Stimulated activated naive CD8-positive, alpha-beta T cell treated with anti-CD3 and anti-CD28 coated beads, Interleukin-15, Interleukin-2, amounts not matched to agents 100 U/mL and 50 U/mL, for 24 hours (primary cell): Measurements from ENCODE around the gene GRK2.

Experiments used
- ATAC-seq: fragments of 150-1000 bp; cut with Tn5 transposase; one replicate; pipeline ENCODE4 v1.10.0; 2021
- DNase-seq: peaks from one replicate; pipeline ENCODE4 v3.0.0; 2021

The GRK2 gene

DNA sequence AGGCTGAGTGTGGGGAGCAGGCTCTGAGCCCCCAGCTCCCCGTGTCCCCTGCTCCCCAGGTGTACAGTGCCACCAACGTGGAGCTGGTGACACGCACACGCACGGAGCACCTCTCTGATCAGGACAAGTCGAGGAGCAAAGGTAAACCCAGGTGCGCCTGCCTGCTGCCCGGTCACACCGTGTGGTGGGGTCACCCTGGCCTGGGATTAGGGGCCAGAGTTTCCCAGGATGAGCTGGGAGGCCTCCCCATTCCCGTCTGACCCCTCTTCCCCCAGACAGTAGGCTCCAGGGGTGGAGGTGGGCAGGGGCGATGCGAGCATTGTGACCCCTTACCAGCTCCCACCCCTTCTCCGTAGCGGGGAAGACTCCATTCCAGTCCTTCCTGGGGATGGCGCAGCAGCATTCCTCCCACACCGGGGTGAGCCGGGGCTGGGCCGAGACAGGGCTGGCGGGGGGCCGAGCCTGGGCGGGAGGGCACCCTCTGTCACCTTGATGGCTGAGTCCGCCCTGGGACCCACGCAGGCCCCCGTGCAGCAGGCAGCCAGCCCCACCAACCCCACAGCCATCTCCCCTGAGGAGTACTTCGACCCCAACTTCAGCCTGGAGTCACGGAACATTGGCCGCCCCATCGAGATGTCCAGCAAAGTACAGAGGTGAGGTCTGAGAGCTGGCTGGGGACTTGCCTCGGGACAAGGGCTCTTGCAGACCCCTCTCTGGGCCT, 33.4 kb downstream of the GRK2 start:
- ATAC-seq (no peak), DNase-seq (no peak)

DNA sequence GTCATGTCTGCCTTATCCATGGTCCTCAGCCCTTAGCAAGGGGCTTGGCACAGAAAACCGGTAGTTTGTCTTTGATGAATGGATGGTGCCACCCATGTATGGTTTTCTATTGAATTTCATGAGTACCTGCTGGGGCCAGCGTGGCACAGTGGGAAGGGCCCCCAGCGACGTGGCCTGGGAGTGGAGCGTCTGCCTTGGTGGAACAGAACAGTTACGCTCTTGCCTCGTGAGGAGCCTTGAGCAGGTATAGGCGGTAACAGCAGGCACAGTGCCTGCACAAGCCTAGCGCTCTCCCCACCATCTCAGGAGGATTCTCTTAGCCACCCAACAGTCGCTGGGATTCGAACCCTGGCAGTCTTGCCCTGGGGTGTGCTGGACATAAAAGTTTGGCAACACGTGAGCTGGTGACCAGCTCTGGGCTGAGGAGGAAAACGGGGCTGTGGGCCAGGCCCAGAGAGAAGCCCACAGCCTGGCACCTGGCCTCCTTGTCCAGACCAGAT, 34.0 kb downstream of the GRK2 start:
- ATAC-seq (no peak), DNase-seq (no peak)

DNA sequence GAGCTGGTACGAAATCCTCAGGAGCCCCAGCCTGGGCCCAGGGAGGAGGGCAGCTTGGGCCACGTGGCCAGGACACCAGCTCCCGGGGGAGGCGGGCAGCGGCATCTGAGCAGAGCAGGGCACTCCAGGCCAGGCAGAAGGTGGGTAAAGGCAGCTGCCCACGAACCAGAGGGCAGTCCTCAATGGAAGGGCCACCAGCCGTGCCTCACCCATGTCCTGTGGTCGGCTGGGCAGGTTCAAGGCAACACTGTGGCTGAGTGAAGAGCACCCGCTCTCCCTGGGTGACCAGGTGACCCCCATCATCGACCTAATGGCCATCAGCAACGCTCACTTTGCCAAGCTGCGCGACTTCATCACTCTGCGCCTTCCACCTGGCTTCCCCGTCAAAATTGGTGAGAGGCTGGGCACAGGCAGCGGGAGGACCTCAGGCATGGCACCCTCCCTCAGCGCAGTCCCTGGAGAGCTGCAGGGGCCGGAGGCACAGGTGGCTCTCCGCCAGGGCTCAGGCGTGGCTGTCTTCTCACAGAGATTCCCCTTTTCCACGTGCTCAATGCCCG, 34.6 kb downstream of the GRK2 start:
- ATAC-seq (no peak), DNase-seq (no peak)

DNA sequence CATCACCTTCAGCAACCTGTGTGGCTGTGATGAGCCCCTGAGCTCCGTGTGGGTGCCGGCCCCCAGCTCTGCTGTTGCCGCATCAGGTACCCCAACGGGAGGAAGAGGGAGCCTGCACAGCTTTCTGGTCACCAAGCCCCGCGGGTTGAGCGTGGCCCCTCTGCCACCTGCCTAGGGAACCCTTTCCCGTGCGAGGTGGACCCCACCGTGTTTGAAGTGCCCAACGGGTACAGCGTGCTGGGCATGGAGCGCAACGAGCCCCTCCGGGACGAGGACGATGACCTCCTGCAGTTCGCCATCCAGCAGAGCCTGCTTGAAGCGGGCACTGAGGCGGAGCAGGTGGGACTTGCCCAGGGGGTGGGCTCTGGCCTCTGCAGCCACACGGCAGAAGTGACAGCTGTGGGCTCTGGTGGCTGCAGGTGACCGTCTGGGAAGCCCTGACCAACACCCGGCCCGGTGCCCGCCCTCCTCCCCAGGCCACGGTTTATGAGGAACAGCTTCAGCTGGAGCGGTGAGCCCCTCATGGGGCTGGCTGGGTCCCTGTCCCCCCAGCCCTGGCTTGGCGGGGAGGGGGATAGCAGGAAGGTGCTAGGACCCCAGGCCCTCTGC, 35.1 kb downstream of the GRK2 start:
- no peak for DNase-seq
- ATAC-seq = no peak

DNA sequence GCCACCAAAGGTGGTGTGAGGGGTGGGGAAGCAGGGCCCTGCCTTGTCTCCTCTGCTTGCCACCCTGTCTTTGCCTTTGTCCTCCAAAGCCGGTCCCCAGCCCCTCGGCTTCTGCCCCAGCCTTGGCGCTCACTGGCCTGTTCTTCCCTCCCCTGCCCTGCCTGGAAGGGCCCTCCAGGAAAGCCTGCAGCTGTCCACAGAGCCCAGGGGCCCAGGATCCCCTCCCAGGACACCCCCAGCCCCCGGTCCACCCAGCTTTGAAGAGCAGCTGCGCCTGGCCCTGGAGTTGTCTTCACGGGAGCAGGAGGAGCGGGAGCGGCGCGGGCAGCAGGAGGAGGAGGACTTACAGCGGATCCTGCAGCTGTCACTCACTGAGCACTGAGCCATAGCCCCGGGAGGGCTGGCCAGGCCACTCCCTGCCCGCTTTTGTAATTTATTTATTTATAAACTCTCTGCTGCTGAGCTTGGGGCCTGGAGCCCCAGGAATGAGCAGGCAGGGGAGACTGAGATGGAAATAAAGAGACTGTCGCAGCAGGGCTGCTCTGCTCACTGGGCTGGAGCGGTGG, 35.8 kb downstream of the GRK2 start:
- no peak for DNase-seq
- no peak for ATAC-seq

DNA sequence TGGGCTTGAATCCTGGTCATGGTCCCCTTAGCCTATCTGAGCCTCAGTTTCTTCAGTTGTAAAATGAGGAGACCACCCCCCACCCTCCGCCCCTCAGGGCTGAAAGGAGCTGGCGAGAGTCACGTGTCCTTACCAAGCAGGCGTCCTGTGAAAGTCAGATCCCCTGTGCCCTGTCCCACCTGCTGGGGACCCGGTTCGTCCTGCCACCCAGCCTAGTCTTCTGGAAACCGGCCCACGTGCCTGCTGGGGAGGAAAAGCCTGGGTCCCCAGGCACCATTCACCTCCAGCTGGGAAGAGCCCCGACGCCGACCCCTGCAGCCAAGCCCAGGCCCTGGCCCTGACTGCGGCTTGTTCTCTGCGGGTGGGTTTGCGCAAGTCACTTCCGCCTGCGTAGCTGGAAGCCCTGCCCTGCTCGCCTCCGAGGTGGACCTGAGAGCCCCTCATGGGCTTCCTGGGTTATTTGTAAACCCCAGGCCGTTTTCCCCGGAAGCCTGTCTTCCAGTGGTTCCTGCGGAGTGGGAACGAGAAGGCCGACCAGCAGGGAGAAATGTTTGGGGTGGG, 36.4 kb downstream of the GRK2 start:
- DNase-seq = peak; percentile 16
- ATAC-seq = peak; percentile 2

DNA sequence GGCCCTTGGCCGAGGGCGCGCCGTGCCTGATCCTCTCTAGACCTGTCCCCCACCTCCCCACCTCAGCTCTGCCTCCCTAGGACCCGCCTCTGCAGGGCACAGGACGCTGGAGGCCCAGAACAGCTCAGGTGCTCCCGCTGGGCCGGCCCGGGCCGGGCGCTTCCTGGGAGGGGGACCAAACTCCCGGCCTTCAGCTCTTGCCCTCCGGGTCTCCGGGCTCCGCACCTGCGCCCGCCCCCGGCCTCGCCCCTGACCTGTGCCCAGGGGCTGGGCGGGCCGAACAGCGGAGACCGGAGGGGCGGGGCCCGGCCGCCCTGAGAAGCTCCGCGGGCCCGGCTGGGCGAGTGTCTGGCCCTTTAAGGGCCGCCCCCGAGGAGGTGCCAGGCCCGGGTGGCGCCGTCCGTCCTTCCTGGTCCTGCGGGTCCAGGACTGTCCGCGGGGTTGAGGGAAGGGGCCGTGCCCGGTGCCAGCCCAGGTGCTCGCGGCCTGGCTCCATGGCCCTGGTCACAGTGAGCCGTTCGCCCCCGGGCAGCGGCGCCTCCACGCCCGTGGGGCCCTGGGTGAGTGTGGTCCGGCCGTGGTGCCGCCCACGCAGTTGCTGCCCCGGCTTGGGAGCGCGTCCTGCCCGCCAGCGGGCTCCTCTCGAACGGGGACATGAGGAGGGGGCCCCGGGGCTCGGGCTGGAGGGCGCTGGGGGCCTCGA, 37.0 kb downstream of the GRK2 start, which contains the start of gene SSH3:
Gene SSH3, plus strand, starts transcription at position 399 of the 703 bp plus-strand sequence. Its CDS starts 96 bp downstream, at position 495.
- DNase-seq (peak; percentile 67), ATAC-seq (peak; percentile 77)

DNA sequence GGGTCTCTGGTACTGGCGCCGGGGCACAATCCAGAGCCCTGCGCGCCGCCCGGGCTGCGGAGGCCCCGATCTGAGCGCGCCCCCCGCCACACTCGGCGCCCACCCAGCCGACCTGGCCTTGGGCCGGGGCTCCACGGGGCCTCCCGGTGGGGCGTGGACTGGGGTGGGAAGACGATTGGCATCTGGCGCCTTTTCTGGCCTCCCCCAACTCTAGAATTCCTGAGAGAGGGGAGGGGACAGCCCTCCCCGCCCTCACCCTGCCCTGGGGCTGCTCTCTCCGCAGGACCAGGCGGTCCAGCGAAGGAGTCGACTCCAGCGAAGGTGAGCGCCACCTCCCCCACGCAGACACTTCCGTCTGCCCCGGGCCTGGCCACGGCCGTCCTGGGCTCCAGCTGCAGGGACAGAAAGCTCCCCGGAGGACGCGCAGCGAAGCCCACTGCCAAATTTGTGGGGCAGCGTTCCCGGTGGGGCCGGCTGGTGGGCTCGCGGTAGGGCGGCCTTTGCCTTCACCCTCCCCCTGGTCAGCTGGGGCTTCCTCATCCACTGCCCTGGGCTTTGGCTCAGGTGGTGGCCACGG, 37.6 kb downstream of the GRK2 start:
- DNase-seq (peak; percentile 31), ATAC-seq (peak; percentile 7)

DNA sequence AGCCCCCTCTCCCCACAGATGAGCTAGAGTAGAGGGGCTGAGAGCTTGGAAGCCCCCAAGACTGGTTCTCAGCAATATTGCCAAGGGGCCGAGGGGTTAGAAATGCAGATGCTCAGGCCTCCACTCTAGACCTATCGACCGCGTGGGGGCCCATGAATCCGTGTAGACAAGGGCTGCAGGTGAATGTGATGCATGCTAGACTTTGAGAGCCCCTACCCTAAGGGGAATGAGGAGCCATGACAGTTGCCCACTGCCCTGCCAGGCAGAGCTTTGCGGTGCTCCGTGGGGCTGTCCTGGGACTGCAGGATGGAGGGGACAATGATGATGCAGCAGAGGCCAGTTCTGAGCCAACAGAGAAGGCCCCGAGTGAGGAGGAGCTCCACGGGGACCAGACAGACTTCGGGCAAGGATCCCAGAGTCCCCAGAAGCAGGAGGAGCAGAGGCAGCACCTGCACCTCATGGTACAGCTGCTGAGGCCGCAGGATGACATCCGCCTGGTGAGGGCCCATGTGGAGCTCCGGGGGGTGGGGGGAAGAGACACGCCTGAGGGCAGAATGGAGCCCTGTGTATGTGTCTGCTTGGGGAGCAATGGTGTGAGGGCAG, 38.3 kb downstream of the GRK2 start:
- DNase-seq (peak; percentile 3), ATAC-seq (no peak)

DNA sequence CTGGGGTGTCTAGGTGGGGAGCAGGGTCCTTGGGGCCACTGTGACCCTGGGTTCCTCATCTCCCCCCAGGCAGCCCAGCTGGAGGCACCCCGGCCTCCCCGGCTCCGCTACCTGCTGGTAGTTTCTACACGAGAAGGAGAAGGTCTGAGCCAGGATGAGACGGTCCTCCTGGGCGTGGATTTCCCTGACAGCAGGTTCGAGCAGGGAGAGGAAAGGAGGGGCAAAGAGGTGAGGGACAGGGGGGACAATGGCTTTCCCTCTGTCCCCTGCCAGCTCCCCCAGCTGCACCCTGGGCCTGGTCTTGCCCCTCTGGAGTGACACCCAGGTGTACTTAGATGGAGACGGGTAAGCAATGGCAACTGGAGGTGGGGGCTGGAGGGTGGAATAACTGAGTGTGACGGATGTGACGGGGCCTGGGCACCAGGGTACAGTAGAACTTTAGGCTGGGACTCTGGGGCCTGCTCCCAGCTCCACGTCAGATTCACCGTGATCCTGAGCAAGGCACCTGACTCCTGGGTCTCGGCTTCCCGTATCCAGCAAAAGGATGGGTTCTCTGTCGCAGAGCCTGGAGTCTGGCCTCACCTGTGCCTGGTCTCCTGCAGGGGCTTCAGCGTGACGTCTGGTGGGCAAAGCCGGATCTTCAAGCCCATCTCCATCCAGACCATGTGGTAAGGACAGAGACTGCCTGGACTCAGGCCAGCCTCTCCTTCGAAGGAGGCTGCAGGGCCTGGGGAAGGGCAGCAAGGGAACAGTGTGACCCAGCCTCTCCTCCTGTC, 40.7 kb downstream of the GRK2 start:
- no peak for ATAC-seq
- DNase-seq = no peak

DNA sequence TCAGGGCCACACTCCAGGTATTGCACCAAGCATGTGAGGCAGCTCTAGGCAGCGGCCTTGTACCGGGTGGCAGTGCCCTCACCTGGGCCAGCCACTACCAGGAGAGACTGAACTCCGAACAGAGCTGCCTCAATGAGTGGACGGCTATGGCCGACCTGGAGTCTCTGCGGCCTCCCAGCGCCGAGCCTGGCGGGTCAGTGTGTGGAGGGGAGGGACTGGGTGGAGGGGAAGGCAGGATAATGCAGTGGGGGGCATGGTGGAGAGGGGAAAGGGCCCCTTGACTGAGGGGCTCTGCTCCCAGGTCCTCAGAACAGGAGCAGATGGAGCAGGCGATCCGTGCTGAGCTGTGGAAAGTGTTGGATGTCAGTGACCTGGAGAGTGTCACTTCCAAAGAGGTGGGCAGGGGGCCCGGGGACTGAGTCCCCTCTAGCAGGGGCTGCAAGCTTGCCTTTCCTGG, 41.3 kb downstream of the GRK2 start:
- DNase-seq = no peak

DNA sequence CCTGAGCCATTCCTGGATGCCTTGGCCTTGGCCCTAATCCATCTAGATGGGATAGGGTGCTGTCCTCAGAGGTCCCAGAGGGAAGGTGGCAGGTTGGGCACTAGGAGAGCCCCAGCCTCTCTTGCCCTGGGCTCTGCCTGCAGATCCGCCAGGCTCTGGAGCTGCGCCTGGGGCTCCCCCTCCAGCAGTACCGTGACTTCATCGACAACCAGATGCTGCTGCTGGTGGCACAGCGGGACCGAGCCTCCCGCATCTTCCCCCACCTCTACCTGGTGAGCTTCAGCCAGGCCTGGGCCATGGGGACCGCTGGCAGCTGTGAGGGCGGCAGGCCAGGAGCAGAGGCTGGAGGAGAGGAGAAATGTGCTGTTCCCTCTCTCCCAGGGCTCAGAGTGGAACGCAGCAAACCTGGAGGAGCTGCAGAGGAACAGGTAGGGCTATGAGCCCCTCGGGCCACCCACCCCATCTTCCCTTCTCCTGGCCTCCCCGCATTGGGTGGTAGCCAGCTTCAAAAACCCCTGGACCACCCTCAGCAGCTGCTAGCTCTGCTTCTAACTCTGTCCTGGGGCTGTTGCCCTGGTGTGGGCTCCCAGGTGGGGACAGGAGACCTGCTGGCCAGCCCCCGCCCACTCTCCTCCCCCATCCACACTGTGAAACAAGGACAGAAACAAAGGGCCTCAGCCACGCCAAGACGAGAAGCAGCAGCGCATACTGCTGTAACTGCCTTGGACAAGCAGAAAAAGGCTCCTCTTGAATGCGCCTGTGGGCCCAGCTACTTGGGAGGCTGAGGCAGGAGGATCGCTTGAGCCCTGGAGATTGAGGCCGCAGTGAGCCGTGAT, 42.0 kb downstream of the GRK2 start:
- ATAC-seq (no peak), DNase-seq (no peak)

More for the DNA sequence above, 41.3 kb downstream of the GRK2 start:
- no peak for ATAC-seq

DNA sequence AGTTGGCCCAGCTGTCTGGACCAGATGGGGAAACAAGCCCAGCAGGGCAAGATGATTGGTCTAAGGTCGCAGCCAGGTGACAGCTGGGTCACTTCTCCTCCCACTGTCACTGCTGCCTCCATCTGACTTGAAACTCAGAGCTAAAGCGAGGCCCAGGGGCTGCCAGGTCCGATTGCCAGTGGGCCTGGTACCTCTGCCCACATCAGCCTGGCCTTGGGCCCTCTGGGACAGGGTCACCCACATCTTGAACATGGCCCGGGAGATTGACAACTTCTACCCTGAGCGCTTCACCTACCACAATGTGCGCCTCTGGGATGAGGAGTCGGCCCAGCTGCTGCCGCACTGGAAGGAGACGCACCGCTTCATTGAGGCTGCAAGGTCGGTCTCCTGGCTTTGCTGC, 42.9 kb downstream of the GRK2 start:
- ATAC-seq (no peak), DNase-seq (no peak)

DNA sequence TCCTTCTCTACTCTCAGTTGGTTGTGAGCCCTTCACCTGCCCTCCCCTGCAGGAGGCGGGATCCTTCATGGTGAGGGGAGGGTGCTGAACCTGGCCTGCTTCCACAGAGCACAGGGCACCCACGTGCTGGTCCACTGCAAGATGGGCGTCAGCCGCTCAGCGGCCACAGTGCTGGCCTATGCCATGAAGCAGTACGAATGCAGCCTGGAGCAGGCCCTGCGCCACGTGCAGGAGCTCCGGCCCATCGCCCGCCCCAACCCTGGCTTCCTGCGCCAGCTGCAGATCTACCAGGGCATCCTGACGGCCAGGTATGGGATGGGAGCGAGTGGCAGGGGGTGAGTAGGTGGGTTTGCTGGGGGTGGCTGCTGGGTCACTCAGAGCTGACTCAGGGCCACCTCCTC, 43.4 kb downstream of the GRK2 start:
- no peak for ATAC-seq
- DNase-seq = no peak

DNA sequence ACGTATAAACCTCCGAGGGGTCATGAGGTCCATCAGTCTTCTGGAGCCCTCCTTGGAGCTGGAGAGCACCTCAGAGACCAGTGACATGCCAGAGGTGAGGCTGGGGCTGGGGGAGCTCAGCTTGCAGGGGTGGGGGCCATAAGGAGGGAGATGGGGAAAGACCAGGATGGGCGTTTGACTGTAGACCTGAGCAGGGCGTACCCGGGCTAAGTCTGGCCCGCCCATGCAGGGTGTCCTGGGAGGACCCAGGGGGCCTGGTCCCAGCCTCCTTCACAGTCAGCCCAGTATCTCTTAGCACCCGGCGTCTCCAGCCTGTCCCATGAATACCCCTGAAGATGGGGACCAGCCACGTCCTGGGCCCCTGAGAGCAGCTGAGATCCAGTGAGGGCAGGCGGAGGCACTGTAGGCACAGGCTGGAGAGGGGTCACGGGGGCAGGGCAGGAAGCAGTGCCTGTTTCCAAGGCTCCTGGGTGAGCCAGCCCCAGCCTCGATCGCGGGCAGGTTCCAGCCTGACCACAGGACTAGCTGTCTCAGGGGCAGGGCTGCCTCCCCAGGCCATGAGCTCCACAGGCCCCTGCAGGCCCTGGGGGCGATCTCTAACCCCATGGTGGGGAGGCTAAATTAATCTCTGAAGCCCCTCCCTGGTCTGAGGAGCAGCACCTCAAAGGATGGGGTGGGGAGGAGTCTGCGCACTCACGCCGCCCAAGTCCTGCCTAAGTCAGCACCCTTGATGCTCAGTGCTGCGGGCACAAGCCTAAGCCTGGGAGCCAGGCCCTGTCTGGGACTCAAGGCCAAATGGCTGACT, 44.2 kb downstream of the GRK2 start:
- no peak for DNase-seq
- ATAC-seq = no peak

DNA sequence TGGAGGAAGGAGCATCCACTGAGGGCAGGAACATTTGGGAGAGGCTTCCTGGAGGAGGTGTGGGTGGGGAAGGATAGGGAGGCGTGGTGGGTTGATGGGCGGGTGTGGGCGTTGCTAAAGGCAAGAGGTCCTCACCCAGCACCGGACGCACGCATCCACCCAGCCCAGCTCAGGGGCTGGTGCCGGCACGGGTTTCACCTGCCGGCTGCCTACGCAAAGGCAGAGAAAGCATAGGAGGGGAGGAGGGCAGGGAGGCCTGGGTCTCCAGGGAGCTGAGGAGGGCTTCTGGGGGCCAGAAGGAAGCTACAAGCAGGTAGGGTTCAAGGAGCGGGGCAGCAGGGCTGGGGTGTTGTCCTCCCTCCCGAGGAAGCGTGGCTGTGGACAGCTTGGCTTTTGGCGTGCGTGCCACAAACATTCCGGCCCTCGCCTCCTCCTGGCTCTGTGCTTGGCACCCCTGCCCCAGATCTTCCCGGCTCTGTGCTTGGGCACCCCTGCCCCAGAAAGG, 44.8 kb downstream of the GRK2 start:
- DNase-seq = no peak
- ATAC-seq = no peak

DNA sequence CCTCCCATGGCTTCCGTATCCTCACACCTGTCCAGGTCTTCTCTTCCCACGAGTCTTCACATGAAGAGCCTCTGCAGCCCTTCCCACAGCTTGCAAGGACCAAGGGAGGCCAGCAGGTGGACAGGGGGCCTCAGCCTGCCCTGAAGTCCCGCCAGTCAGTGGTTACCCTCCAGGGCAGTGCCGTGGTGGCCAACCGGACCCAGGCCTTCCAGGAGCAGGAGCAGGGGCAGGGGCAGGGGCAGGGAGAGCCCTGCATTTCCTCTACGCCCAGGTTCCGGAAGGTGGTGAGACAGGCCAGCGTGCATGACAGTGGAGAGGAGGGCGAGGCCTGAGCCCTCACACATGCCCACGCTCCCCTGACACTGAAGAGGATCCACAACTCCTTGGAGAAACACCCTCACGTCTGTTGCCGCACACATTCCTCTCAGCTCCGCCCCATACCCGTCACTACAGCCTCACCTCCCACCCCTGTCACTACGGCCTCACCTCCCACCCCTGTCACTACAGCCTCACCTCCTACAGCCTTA, 45.3 kb downstream of the GRK2 start:
- DNase-seq (no peak), ATAC-seq (peak; percentile 7)
